Panc1 (cell line): ENCODE measurements around the gene JOSD1.

Source experiments
- TCF7L2 ChIP-seq: IDR thresholded peaks from 2 replicates; pipeline ENCODE4 v1.6.1; 2011; ENCODE audit warnings: mild to moderate bottlenecking, low read depth, low read length, inconsistent platforms
- TF ChIP-seq, protein P1 (sequence below): fragments of 450-650 bp; IDR thresholded peaks from 2 replicates; pipeline ENCODE4 v1.5.1; 2017; ENCODE audit warnings: mild to moderate bottlenecking

DNA sequence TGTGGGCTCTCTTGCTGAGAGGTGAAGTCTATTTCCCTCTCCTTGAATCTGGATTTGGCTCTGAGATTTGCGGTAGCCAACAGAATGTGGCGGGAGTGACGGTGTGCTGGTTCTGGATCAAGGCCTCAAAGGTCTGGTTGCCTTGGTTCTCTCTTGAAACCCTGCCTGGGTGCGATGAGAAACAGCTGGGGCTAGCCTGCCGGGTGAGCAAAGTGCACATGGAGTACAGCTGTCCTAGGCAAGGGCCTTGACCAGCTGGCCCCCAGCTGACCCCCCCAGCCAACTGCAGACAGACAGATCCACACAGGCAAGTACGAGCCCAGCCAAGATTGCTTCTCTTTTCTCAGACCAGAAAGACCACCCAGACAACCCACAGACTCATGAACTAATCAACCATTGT, 44.2 kb upstream of the JOSD1 start:
- no peak for TF ChIP-seq TCF7L2
- TF ChIP-seq, protein P1, sequence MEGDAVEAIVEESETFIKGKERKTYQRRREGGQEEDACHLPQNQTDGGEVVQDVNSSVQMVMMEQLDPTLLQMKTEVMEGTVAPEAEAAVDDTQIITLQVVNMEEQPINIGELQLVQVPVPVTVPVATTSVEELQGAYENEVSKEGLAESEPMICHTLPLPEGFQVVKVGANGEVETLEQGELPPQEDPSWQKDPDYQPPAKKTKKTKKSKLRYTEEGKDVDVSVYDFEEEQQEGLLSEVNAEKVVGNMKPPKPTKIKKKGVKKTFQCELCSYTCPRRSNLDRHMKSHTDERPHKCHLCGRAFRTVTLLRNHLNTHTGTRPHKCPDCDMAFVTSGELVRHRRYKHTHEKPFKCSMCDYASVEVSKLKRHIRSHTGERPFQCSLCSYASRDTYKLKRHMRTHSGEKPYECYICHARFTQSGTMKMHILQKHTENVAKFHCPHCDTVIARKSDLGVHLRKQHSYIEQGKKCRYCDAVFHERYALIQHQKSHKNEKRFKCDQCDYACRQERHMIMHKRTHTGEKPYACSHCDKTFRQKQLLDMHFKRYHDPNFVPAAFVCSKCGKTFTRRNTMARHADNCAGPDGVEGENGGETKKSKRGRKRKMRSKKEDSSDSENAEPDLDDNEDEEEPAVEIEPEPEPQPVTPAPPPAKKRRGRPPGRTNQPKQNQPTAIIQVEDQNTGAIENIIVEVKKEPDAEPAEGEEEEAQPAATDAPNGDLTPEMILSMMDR: no peak
